Mucosa of stomach (tissue), 1 donor: ENCODE results near the gene FBXO31.
"Not testable (repeated sequence)": the region's sequence is repeated elsewhere in the genome, so short reads cannot be mapped to it uniquely, and the experiment has no call there.

Source experiments
- H3K27me3 ChIP-seq: one replicate; pipeline ENCODE4 v1.7.0; 2013; ENCODE audit warnings: mild to moderate bottlenecking, low read length; ENCODE audit not compliant: control insufficient read depth, insufficient read depth
- H3K36me3 ChIP-seq: one replicate; pipeline ENCODE4 v1.7.0; 2013; ENCODE audit warnings: low read length; ENCODE audit not compliant: control insufficient read depth, insufficient read depth
- H3K4me1 ChIP-seq: one replicate; pipeline ENCODE4 v1.7.0; 2013; ENCODE audit warnings: mild to moderate bottlenecking, low read length; ENCODE audit not compliant: control insufficient read depth, insufficient read depth
- H3K4me3 ChIP-seq: one replicate; pipeline ENCODE4 v1.7.0; 2013; ENCODE audit warnings: low read length
- H3K9ac ChIP-seq: one replicate; pipeline ENCODE4 v1.7.0; 2013; ENCODE audit warnings: mild to moderate bottlenecking, low read length, moderate library complexity
- H3K9me3 ChIP-seq: one replicate; pipeline ENCODE4 v1.7.0; 2013; ENCODE audit warnings: mild to moderate bottlenecking, low read length, moderate library complexity; ENCODE audit not compliant: control insufficient read depth
- donor health status: Pancreatic carcinoma.

FBXO31 gene

DNA sequence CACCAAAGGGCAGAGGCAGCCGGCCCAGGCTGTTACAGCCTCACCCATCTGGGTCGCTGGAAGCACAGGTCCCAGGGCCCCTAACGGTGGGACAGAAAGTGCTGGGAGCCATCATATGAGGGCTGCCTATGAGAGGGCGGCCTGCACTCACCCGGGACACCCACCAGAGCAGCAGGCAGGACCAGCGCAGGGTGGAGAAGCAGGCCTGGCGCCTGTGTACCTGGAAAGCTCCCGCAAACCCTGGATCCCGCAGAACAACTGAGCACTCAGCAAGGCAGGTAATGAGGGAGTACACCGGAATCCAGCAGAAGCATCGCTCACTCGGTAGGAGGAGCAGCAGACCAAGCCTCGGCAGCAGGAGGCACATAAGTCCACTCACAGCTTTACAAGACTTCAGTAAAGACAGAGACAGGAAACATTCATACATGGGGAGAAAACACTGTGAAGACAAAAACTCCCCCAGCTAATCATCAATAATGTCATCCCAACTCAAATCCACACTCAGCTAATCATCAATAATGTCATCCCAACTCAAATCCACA is 34.9 kb downstream of the FBXO31 start:
- Histone ChIP-seq H3K4me3 (no peak overlapping the region), H3K9ac (no peak overlapping the region), H3K4me1 (peaks cover 13% of the 10 kb centered on the region), H3K9me3 (no peaks in the 10 kb centered on the region), H3K27me3 (no peaks in the 10 kb centered on the region), H3K36me3 (peaks cover 13% of the 10 kb centered on the region)

DNA sequence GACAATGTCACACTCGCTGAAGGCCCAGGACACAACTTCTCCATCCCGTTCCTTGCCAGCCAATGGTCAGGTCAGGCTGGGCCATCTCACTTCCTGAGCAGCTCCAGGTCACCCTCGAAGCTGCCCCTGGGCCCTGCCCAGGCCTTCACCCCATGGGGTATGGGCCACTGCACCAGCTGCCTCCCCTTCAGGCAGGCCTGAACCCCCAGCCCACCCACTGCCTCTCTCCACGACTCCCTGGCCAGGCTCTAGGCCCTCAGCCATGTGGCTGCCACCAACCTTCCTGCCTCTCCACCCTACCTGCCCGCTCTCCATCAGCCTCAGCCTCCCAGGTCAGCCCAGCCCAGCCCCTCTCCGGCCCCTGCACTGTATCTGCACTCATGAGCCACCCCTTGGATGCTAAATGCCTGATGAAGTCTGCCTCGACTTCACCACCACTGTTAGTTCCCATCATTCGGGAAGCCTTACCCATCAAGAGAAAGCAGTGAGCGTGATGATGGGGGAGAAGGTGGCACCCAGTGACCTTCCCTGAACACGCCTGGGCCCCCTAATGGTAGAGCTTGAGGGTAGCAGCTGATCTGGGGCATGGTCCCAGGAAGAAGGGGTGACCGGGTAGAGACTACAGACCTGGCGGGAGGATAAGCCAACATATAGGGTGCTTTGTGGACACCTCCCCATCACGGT is 35.5 kb downstream of the FBXO31 start:
- Histone ChIP-seq H3K9me3 (no peaks in the 10 kb centered on the region), H3K4me1 (peaks cover 13% of the 10 kb centered on the region), H3K4me3 (no peak overlapping the region), H3K36me3 (peaks cover 13% of the 10 kb centered on the region), H3K27me3 (no peaks in the 10 kb centered on the region), H3K9ac (no peak overlapping the region)

DNA sequence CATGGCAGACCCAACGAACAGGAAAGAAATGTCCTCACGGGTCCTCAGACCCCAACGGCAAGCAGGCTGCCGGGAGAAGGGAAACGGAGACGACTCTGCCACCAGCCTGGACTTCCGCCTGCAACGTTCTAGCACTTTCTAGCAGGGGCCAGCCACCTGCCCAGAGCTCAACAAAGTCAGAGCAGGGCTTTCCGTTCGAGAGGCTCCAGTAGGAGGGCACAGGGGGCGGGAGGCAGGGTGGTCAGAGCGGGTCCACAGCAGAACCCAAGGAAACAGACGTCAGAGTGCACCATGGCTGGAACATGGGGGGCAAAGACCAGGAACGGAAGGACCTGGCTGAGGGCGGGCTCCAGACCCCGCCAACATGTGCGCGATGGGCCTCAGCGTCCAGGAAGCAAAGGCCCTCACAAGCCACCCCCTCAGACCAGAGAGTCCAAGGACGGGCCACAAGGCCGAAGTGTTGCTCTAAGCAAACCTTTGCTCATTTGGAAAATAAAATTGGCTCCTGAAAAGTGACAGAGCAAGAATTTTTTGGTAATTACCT is 37.0 kb downstream of the FBXO31 start:
- Histone ChIP-seq H3K4me3 (no peak overlapping the region), H3K36me3 (peaks cover 16% of the 10 kb centered on the region)

DNA sequence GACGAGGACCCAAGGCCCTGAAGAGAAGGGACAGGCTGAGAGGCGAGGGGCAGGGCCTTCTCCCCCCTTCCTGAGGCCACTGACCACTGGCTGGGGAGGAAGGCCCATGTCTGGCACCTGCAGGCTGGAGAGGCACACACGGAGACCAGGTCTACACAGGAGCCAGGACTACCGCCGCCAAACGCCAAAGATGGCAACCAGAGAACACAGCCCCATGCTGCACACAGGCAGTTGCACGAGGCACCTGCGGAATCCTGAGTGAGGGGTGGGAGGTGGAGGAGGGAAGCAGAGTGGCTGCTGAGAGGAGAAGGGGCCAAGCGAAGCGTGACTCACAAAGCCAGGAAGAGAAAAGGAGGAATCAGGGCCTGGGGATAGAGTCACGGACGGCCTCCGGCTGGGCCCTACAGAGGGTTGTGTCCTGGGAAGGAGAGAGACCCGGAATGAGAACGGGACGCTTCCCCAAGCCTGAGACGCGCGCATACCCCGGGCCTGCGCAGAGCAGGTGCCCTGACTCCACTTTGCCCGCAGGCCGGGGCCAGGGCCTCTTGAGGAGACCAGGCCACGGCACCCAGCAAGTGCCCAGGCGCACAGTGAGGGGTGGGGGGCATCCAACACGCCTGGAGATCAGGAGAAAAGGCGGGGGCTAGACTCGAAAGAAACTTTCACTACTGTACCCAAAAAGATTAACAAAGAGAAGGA is 37.7 kb downstream of the FBXO31 start:
- Histone ChIP-seq H3K9ac (no peak overlapping the region), H3K36me3 (peaks cover 16% of the 10 kb centered on the region), H3K4me1 (peaks cover 13% of the 10 kb centered on the region), H3K4me3 (no peak overlapping the region), H3K27me3 (no peaks in the 10 kb centered on the region), H3K9me3 (no peaks in the 10 kb centered on the region)

More for the DNA sequence above, 37.0 kb downstream of the FBXO31 start:
- Histone ChIP-seq H3K9ac (no peak overlapping the region), H3K27me3 (no peaks in the 10 kb centered on the region), H3K9me3 (no peaks in the 10 kb centered on the region), H3K4me1 (peaks cover 13% of the 10 kb centered on the region)

DNA sequence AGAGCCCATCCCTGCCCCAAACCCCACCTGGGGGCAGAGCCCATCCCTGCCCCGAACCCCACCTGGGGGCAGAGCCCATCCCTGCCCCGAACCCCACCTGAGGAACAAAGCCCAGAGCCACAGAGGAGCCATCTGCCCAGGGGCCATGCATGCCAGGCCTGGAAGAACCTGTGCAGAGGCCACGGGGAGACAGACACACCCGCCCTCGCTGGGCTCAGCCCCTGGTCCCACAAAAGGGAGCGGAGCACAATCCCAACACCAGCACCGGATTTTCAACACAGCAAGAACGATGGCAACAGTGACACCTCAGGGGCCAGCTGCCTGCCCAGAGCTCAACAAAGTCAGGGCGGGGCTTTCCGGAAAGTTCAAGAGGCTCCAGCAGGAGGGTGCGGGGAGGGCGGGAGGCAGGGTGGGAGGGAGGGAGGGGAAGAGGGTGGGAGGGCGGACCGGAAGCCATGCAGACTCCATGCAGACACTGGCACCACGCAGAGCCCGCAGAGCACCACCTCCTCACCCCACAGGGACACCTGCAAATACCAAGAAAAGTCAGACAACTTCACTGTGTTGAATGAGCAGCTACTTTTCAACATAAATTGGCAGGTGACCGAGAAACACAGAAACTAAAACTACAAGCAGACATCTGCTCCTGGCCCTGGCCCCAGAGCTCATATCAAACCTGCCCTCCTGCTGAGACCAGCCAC is 38.5 kb downstream of the FBXO31 start:
- Histone ChIP-seq H3K4me1 (peaks cover 13% of the 10 kb centered on the region), H3K9me3 (no peaks in the 10 kb centered on the region), H3K36me3 (peaks cover 16% of the 10 kb centered on the region), H3K9ac (no peak overlapping the region), H3K4me3 (no peak overlapping the region), H3K27me3 (no peaks in the 10 kb centered on the region)

DNA sequence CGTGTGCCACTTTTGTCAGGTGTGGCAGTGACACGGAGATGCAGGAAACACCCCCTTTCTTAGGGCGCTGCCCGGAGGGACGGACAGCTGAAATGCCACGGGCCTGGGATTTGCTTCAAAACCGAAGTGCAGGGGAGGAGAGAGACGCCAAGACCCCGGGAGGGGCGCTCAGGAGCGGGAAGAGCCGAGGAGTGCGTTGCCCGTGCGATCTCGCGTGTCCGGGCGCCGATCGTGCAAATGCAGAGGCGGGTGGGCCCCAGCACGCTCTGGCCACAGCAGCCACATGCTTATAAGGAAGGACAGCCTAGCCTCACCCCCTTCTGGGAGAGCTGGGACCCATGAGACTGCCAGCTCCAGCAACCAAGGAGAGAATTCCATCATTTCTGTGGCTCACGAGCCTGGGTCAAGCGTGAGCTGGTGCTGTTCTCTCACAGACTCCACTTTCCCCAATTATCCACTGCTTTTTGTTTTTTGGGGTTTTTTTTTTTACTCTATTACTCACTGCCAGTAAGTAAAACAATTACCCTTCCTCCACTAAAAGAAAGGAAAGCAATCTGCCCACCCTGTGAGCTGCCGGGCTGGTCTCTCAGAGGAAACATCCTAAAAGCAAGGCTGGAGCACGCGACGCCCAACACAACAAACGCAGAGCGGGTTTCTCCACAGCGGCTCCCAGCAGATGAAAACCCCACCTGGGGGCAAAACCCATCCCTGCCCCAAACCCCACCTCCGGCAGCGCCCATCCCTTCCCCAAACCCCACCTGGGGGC is 39.2 kb downstream of the FBXO31 start:
- Histone ChIP-seq H3K9ac (no peak overlapping the region), H3K4me3 (no peak overlapping the region)

DNA sequence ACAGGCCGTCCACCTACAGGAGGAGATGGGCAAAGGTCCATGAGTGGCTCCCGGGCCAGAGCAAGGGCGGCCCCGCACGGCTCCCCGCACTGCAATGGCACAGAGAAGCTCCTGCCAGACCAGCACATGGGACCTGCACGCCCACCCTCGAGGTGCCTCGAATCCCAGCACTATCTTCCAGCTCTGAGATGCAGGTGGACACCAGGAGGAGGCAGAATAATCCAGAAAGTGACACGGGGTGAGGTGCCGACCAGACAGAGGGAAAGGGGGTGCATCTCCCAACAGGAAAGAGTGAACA is 39.9 kb downstream of the FBXO31 start:
- no peak overlapping the region for H3K4me3 ChIP-seq
- peaks cover 13% of the 10 kb centered on the region for H3K4me1 ChIP-seq
- H3K27me3 ChIP-seq, result no peaks in the 10 kb centered on the region
- H3K9me3 ChIP-seq, result no peaks in the 10 kb centered on the region
- H3K36me3 ChIP-seq, result peaks cover 16% of the 10 kb centered on the region
- H3K9ac ChIP-seq, result no peak overlapping the region

More for the DNA sequence above, 39.2 kb downstream of the FBXO31 start:
- H3K9me3 ChIP-seq, result no peaks in the 10 kb centered on the region
- H3K36me3 ChIP-seq, result peaks cover 16% of the 10 kb centered on the region
- H3K4me1 ChIP-seq, result peaks cover 13% of the 10 kb centered on the region
- H3K27me3 ChIP-seq, result no peaks in the 10 kb centered on the region

DNA sequence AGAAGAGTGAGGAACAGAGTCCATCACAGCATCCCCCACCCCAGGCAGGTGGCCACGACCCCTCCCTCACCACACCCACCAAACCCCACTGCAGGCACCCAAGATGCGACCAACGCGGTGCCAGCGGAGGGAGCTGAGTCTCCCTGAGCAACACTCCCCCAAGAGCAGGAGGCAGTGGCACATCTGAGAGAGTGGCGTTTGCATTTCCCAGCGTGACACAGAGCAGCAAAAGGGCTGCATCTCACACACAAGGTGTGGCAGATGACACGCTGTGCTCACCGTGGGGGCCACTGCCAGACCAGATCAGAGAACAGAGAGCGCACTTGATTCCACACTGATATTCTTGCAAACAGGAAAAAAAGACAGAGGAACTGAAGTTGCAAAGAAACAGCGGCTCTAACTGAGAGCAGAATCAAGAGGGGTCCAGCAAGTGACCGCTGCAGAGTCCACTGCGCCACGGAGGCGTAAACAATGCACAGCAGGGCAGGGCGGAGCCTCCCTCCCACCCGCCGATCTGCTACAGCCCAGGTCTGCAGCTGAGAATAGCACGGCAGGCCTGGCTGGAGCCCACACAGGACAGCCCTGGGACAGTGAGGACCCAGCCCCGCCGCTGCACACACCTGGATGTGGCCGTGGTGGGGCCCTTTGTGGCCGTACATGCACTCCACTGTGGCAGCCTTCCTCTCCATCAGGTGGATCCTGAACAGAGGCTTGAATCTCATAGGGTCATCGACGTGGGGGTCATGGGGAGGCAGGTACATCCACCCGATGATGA is 40.4 kb downstream of the FBXO31 start:
- Histone ChIP-seq H3K4me3 (no peak overlapping the region), H3K9ac (no peak overlapping the region), H3K9me3 (no peaks in the 10 kb centered on the region), H3K27me3 (no peaks in the 10 kb centered on the region), H3K36me3 (peaks cover 10% of the 10 kb centered on the region), H3K4me1 (peaks cover 13% of the 10 kb centered on the region)

DNA sequence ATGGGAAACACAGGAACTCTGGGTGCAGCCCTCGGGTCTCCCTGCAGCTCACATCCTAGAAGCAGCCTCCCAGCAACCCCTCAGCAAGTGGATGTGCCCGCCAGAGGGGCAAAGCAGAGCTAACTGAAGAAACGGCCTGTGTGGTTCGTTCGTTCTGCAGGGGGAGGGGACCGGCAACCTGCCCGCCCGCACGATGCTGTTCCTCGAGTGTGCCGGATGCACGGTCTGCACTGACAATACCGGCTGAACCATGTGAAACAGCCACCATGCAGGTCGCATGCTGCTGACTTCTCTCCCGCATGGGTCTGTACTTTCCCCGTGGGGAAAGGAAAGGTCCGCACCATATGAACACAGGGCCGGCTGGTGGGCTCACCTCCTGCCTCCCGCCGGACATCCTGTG is 41.1 kb downstream of the FBXO31 start:
- H3K4me3 ChIP-seq, result no peak overlapping the region
- no peaks in the 10 kb centered on the region for H3K27me3 ChIP-seq
- H3K36me3 ChIP-seq, result peaks cover 9% of the 10 kb centered on the region
- H3K9ac ChIP-seq, result no peak overlapping the region
- H3K9me3 ChIP-seq, result no peaks in the 10 kb centered on the region
- peaks cover 13% of the 10 kb centered on the region for H3K4me1 ChIP-seq

DNA sequence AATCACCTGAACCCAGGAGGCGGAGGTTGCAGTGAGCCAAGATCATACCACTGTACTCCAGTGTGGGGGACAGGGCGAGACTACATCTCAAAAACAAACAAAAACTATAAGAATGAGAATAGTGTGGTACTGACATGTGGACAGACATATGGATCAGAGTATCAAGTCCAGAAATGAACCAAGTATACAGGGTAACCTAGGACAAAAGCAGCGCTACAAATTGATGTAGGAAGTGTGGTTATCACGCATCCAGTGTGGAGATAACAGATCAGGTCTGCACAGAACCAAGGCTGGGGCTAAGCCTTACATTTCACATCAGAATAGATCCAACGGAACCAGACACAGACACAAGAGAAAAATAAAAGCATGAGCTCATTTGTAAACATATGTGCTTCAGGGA is 43.4 kb downstream of the FBXO31 start:
- H3K9me3 ChIP-seq, result no peaks in the 10 kb centered on the region
- H3K36me3 ChIP-seq, result peaks cover 3% of the 10 kb centered on the region
- H3K4me1 ChIP-seq, result peaks cover 6% of the 10 kb centered on the region
- H3K9ac ChIP-seq, result no peak overlapping the region
- no peak overlapping the region for H3K4me3 ChIP-seq
- no peaks in the 10 kb centered on the region for H3K27me3 ChIP-seq

DNA sequence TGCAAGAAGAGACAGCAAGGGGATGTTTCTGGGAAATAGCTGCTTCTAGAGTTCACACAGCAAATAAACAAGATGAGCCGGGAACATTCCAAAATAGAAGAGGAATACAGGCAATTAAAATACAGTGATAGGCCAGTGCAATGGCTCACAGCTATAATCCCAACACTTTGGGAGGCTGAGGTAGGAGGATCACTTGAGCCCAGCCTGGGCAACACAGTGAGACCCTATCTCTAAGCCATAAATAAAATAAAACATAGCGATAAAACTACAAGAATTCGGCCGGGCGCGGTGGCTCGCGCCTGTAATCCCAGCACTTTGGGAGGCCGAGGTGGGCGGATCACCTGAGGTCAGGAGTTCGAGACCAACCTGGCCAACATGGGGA is 43.9 kb downstream of the FBXO31 start:
- not testable (repeated sequence) for H3K36me3 ChIP-seq, H3K4me1 ChIP-seq, H3K9ac ChIP-seq, H3K27me3 ChIP-seq, H3K9me3 ChIP-seq, H3K4me3 ChIP-seq
